Activated CD8-positive, alpha-beta T cell treated with anti-CD3 and anti-CD28 coated beads for 36 hours (primary cell): ENCODE results near the gene GABRR2. TPM values are rescaled to one million over a fixed set of nuclear protein-coding genes. Genes with fewer than 3 reads are reported as not detected.
A peak's percentile ranks its signal among the peaks of the same experiment; 100 is the strongest.

ENCODE experiments used
- ATAC-seq: fragments of 200-7000 bp; cut with Tn5 transposase; one replicate; pipeline ENCODE4 v1.10.0; 2021; ENCODE audit warnings: mild to moderate bottlenecking, moderate library complexity
- CTCF ChIA-PET: fragments of 350-600 bp; sonication (Branson Sonifier 250); formaldehyde crosslinking; loops from one replicate; lab custom pipeline; 2021; ENCODE audit warnings: antibody characterized with exemption; lab: Charles Lee
- POLR2A ChIA-PET: fragments of 350-600 bp; sonication (Branson Sonifier 250); formaldehyde crosslinking; loops from one replicate; lab custom pipeline; 2021; ENCODE audit warnings: antibody characterized with exemption; lab: Charles Lee
- DNase-seq: peaks from one replicate; pipeline ENCODE4 v3.0.0-alpha.2; 2020
- H3K27ac Mint-ChIP-seq: one replicate; pipeline ENCODE4 v1.8.0; 2021; ENCODE audit warnings: mild to moderate bottlenecking, mixed read lengths
- H3K27me3 Mint-ChIP-seq: one replicate; pipeline ENCODE4 v1.8.0; 2021; ENCODE audit warnings: mixed read lengths
- H3K36me3 Mint-ChIP-seq: one replicate; pipeline ENCODE4 v1.8.0; 2021; ENCODE audit warnings: low read depth, mixed read lengths
- H3K4me1 Mint-ChIP-seq: one replicate; pipeline ENCODE4 v1.8.0; 2021; ENCODE audit warnings: low read depth, mixed read lengths
- H3K4me3 Mint-ChIP-seq: one replicate; pipeline ENCODE4 v1.8.0; 2021; ENCODE audit warnings: mild to moderate bottlenecking, moderate library complexity, mixed read lengths
- H3K9me3 Mint-ChIP-seq: one replicate; pipeline ENCODE4 v1.8.0; 2021; ENCODE audit warnings: mixed read lengths
- intact Hi-C: fragments of 100-400 bp; cut with micrococcal nuclease; formaldehyde crosslinking; loops from one replicate; pipeline ENCODE4 v1.10.0; 2022
- total RNA-seq, 2 experiments: library from RNA; stranded (reverse); gene quantifications; one replicate each; pipeline ENCODE4 v1.2.3, GENCODE V29; 2021
- TF ChIP-seq, protein P1 (sequence below): fragments of 200-600 bp; IDR thresholded peaks from one replicate; pipeline ENCODE4 v1.8.0; 2022; ENCODE audit warnings: antibody characterized with exemption, mild to moderate bottlenecking

The GABRR2 gene
- total RNA-seq, 2 experiments from 2014 or later = 0.20 to 0.40 TPM

- DNase-seq (no peak), ATAC-seq (no peak)
- ChIA-PET POLR2A (interaction anchor here (0.6 kb wide), 1 partner anchor 204 kb away, joined by 3 read pairs; no protein-coding TSS in a partner anchor), CTCF (no interaction called here)
- TF ChIP-seq, protein P1, sequence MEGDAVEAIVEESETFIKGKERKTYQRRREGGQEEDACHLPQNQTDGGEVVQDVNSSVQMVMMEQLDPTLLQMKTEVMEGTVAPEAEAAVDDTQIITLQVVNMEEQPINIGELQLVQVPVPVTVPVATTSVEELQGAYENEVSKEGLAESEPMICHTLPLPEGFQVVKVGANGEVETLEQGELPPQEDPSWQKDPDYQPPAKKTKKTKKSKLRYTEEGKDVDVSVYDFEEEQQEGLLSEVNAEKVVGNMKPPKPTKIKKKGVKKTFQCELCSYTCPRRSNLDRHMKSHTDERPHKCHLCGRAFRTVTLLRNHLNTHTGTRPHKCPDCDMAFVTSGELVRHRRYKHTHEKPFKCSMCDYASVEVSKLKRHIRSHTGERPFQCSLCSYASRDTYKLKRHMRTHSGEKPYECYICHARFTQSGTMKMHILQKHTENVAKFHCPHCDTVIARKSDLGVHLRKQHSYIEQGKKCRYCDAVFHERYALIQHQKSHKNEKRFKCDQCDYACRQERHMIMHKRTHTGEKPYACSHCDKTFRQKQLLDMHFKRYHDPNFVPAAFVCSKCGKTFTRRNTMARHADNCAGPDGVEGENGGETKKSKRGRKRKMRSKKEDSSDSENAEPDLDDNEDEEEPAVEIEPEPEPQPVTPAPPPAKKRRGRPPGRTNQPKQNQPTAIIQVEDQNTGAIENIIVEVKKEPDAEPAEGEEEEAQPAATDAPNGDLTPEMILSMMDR = no peak
- no peak overlapping the region for H3K4me3 Mint-ChIP-seq
- H3K36me3 Mint-ChIP-seq = no peaks in the 10 kb centered on the region
- no peak overlapping the region for H3K27ac Mint-ChIP-seq
- intact Hi-C loops = no loop called here
- H3K4me1 Mint-ChIP-seq = peaks cover 2% of the 10 kb centered on the region
- no peaks in the 10 kb centered on the region for H3K27me3 Mint-ChIP-seq
- no peaks in the 10 kb centered on the region for H3K9me3 Mint-ChIP-seq
These were observed 29.9 kb downstream of the GABRR2 start for GRCh38 chr6:89284963-89285735.

- H3K27ac Mint-ChIP-seq = no peak overlapping the region
- H3K36me3 Mint-ChIP-seq = no peaks in the 10 kb centered on the region
- POLR2A ChIA-PET = no interaction called here
- DNase-seq (no peak), ATAC-seq (no peak)
- H3K27me3 Mint-ChIP-seq = no peaks in the 10 kb centered on the region
- peaks cover 2% of the 10 kb centered on the region for H3K4me1 Mint-ChIP-seq
- no peak overlapping the region for H3K4me3 Mint-ChIP-seq
- TF ChIP-seq, protein P1 = no peak
- no peaks in the 10 kb centered on the region for H3K9me3 Mint-ChIP-seq
- CTCF ChIA-PET = interaction anchor here (3.6 kb wide), 1 partner anchor 15 kb away, joined by 20 read pairs; no protein-coding TSS in a partner anchor
- intact Hi-C loops = no loop called here
These were observed 31.0 kb downstream of the GABRR2 start for GRCh38 chr6:89284081-89284480.

DNA sequence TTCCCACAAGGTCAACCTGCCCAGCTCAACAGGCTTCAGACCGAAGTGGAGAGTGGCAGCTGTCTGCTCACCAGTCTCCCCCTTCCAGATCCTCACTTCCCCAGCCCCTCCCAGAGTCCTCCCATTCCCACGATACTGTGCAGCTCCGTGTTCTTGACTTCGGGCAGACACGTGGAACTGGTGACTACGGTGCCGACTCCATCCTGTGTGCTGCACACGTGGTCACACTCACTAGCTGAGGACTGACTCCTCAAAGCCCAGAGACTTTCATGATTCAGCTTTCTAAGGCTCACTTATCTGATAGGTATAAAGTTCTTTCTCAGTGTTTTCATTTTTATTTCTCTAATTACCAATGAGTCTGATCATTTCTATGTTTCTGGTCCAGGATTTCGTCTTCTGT lies 32.4 kb downstream of the GABRR2 start:
- ChIA-PET CTCF (interaction anchor here (1.3 to 3.6 kb wide), 4 partner anchors 13 to 89 kb away, joined by 3 to 20 read pairs (median 5); no protein-coding TSS in a partner anchor), POLR2A (no interaction called here)
- Mint-ChIP-seq H3K36me3 (no peaks in the 10 kb centered on the region), H3K27me3 (no peaks in the 10 kb centered on the region), H3K4me3 (no peak overlapping the region), H3K4me1 (peaks cover under 1% of the 10 kb centered on the region), H3K9me3 (no peaks in the 10 kb centered on the region), H3K27ac (no peak overlapping the region)
- DNase-seq (no peak), ATAC-seq (no peak)
- intact Hi-C loops = no loop called here
- TF ChIP-seq, protein P1 = no peak

- ChIA-PET POLR2A (no interaction called here), CTCF (interaction anchor here (1.0 to 3.6 kb wide), 8 partner anchors 10 to 90 kb away, joined by 3 to 20 read pairs (median 4); no protein-coding TSS in a partner anchor)
- ATAC-seq (peak; percentile 98), DNase-seq (peak; percentile 65)
- intact Hi-C loops = no loop called here
- TF ChIP-seq, protein P1 = peak; percentile 64
- Mint-ChIP-seq H3K27ac (no peak overlapping the region), H3K36me3 (no peaks in the 10 kb centered on the region), H3K9me3 (no peaks in the 10 kb centered on the region), H3K4me3 (no peak overlapping the region), H3K4me1 (no peaks in the 10 kb centered on the region), H3K27me3 (no peaks in the 10 kb centered on the region)
These were observed 33.3 kb downstream of the GABRR2 start for GRCh38 chr6:89281779-89282246.

GRCh38 chr6:89278956-89279355 lies 36.1 kb downstream of the GABRR2 start:
- no peak for DNase-seq
- no peaks in the 10 kb centered on the region for H3K9me3 Mint-ChIP-seq
- no peak overlapping the region for H3K4me3 Mint-ChIP-seq
- intact Hi-C loops = no loop called here
- no peak for ATAC-seq
- TF ChIP-seq, protein P1 = no peak
- H3K36me3 Mint-ChIP-seq = no peaks in the 10 kb centered on the region
- CTCF ChIA-PET = interaction anchor here (1.7 kb wide), 1 partner anchor 88 kb away, joined by 5 read pairs; no protein-coding TSS in a partner anchor
- POLR2A ChIA-PET = no interaction called here
- H3K4me1 Mint-ChIP-seq = no peaks in the 10 kb centered on the region
- H3K27ac Mint-ChIP-seq = no peak overlapping the region
- no peaks in the 10 kb centered on the region for H3K27me3 Mint-ChIP-seq
